Measurements from ENCODE around the gene DNAAF5.

GRCh38 chr7:825386-825785 lies 98.9 kb downstream of the DNAAF5 start:
- TF ChIP-seq CTCF (IDR thresholded peaks at IDR 0.05) (no peak), POLR2A (IDR thresholded peaks at IDR 0.05) (no peak)

Measured in body of pancreas (tissue), 4 donors.